HEK293 (cell line): ENCODE results near the gene NOC2L.

ENCODE experiments used
- ELK4 ChIP-seq: IDR thresholded peaks from 2 replicates; pipeline ENCODE4 v1.6.1; 2011; ENCODE audit warnings: mild to moderate bottlenecking, low read depth, low read length, borderline replicate concordance
- GFI1B ChIP-seq: fragments of 450-650 bp; formaldehyde crosslinking; IDR thresholded peaks from 2 replicates; pipeline ENCODE4 v1.5.1; 2016; ENCODE audit warnings: missing biosample characterization, missing genetic modification characterization
- IKZF3 ChIP-seq: fragments of 450-650 bp; IDR thresholded peaks from 2 replicates; pipeline ENCODE4 v1.5.0; 2018; ENCODE audit warnings: missing biosample characterization, mild to moderate bottlenecking, missing genetic modification characterization, moderate library complexity
- MYNN ChIP-seq: fragments of 450-650 bp; formaldehyde crosslinking; IDR thresholded peaks from 2 replicates; pipeline ENCODE4 v1.5.1; 2016; ENCODE audit warnings: missing biosample characterization, missing genetic modification characterization, borderline replicate concordance
- PRDM1 ChIP-seq: fragments of 450-650 bp; formaldehyde crosslinking; IDR thresholded peaks from 2 replicates; pipeline ENCODE4; 2016; ENCODE audit warnings: missing biosample characterization, missing genetic modification characterization
- SP2 ChIP-seq: fragments of 450-650 bp; formaldehyde crosslinking; IDR thresholded peaks from 2 replicates; pipeline ENCODE4 v1.5.1; 2016; ENCODE audit warnings: missing biosample characterization, missing genetic modification characterization
- WT1 ChIP-seq: fragments of 450-650 bp; formaldehyde crosslinking; IDR thresholded peaks from 2 replicates; pipeline ENCODE4 v1.5.1; 2016; ENCODE audit warnings: missing biosample characterization, missing genetic modification characterization
- ZFP41 ChIP-seq: fragments of 450-650 bp; formaldehyde crosslinking; IDR thresholded peaks from 2 replicates; pipeline ENCODE4 v1.5.1; 2016; ENCODE audit warnings: missing biosample characterization, missing genetic modification characterization, borderline replicate concordance
- ZNF10 ChIP-seq: fragments of 450-650 bp; formaldehyde crosslinking; IDR thresholded peaks from 2 replicates; pipeline ENCODE4 v1.5.1; 2017; ENCODE audit warnings: missing biosample characterization, missing genetic modification characterization
- ZNF140 ChIP-seq: fragments of 450-650 bp; formaldehyde crosslinking; IDR thresholded peaks from 2 replicates; pipeline ENCODE4 v1.5.1; 2016; ENCODE audit warnings: missing biosample characterization, missing genetic modification characterization
- ZNF157 ChIP-seq: fragments of 450-650 bp; formaldehyde crosslinking; IDR thresholded peaks from 2 replicates; pipeline ENCODE4 v1.5.1; 2016; ENCODE audit warnings: missing biosample characterization, missing genetic modification characterization
- ZNF174 ChIP-seq: fragments of 450-650 bp; formaldehyde crosslinking; IDR thresholded peaks from 2 replicates; pipeline ENCODE4 v1.5.0; 2017; ENCODE audit warnings: missing biosample characterization, mild to moderate bottlenecking, missing genetic modification characterization
- ZNF175 ChIP-seq: fragments of 450-650 bp; formaldehyde crosslinking; IDR thresholded peaks from 2 replicates; pipeline ENCODE4 v1.5.1; 2016; ENCODE audit warnings: missing biosample characterization, missing genetic modification characterization
- ZNF221 ChIP-seq: fragments of 450-650 bp; formaldehyde crosslinking; IDR thresholded peaks from 2 replicates; pipeline ENCODE4 v1.5.1; 2017; ENCODE audit warnings: missing biosample characterization, missing genetic modification characterization, borderline replicate concordance
- ZNF223 ChIP-seq: fragments of 450-650 bp; formaldehyde crosslinking; IDR thresholded peaks from 2 replicates; pipeline ENCODE4 v1.5.1; 2016; ENCODE audit warnings: missing biosample characterization, missing genetic modification characterization
- ZNF274 ChIP-seq, 2 experiments: fragments of 200-500 bp in 1 of 2; fragments of 450-650 bp in 1 of 2; sonication (Bioruptor generic) in 1 of 2; formaldehyde crosslinking in 1 of 2; IDR thresholded peaks; 2 replicates each; pipeline versions ENCODE4 v1.5.1 to v1.6.1; 2014 to 2016; ENCODE audit warnings: borderline replicate concordance in 1 of 2, inconsistent platforms in 1 of 2, low read length in 1 of 2, missing biosample characterization in 1 of 2, missing genetic modification characterization in 1 of 2
- ZNF292 ChIP-seq: fragments of 450-650 bp; formaldehyde crosslinking; IDR thresholded peaks from 2 replicates; pipeline ENCODE4 v1.5.1; 2016; ENCODE audit warnings: low read depth, missing biosample characterization, missing genetic modification characterization, borderline replicate concordance
- ZNF335 ChIP-seq: fragments of 450-650 bp; formaldehyde crosslinking; conservative IDR thresholded peaks from 2 replicates; pipeline ENCODE4 v1.5.1; 2016; ENCODE audit warnings: missing biosample characterization, missing genetic modification characterization
- ZNF394 ChIP-seq: fragments of 450-650 bp; formaldehyde crosslinking; IDR thresholded peaks from 2 replicates; pipeline ENCODE4 v1.5.1; 2016; ENCODE audit warnings: missing biosample characterization, missing genetic modification characterization, mild to moderate bottlenecking, moderate library complexity, borderline replicate concordance
- ZNF558 ChIP-seq: fragments of 450-650 bp; formaldehyde crosslinking; IDR thresholded peaks from 2 replicates; pipeline ENCODE4 v1.5.1; 2016; ENCODE audit warnings: missing biosample characterization, missing genetic modification characterization
- ZNF596 ChIP-seq: fragments of 450-650 bp; IDR thresholded peaks from 2 replicates; pipeline ENCODE4 v1.5.0; 2018; ENCODE audit warnings: missing biosample characterization, mild to moderate bottlenecking, missing genetic modification characterization, moderate library complexity
- ZNF747 ChIP-seq: fragments of 450-650 bp; formaldehyde crosslinking; IDR thresholded peaks from 2 replicates; pipeline ENCODE4 v1.5.1; 2016; ENCODE audit warnings: missing biosample characterization, missing genetic modification characterization
- ZNF76 ChIP-seq: fragments of 450-650 bp; formaldehyde crosslinking; IDR thresholded peaks from 2 replicates; pipeline ENCODE4; 2016; ENCODE audit warnings: low read depth, missing biosample characterization, missing genetic modification characterization, borderline replicate concordance
- ZNF792 ChIP-seq: fragments of 450-650 bp; formaldehyde crosslinking; IDR thresholded peaks from 2 replicates; pipeline ENCODE4 v1.5.1; 2016; ENCODE audit warnings: missing biosample characterization, missing genetic modification characterization
- TF ChIP-seq, protein P1 (sequence below): fragments of 450-650 bp; formaldehyde crosslinking; optimal IDR thresholded peaks from 2 replicates; pipeline ENCODE3; 2016; ENCODE audit warnings: missing biosample characterization, mild to moderate bottlenecking, missing genetic modification characterization
- TF ChIP-seq, protein P2 (sequence below): sonication (generic); formaldehyde crosslinking; IDR thresholded peaks from 2 replicates; pipeline ENCODE4 v1.8.1; 2022; ENCODE audit warnings: mild to moderate bottlenecking, moderate library complexity, missing genetic modification reagents
- TF ChIP-seq, protein P3 (sequence below): fragments of 450-650 bp; formaldehyde crosslinking; IDR thresholded peaks from 2 replicates; pipeline ENCODE4 v1.5.1; 2017; ENCODE audit warnings: missing biosample characterization, missing genetic modification characterization
- TF ChIP-seq, protein P4 (sequence below): fragments of 450-650 bp; formaldehyde crosslinking; IDR thresholded peaks from 2 replicates; pipeline ENCODE4 v1.5.1; 2016; ENCODE audit warnings: missing biosample characterization, missing genetic modification characterization
- TF ChIP-seq, protein P5 (sequence below): fragments of 450-650 bp; formaldehyde crosslinking; IDR thresholded peaks from 2 replicates; pipeline ENCODE4 v1.5.1; 2016; ENCODE audit warnings: missing biosample characterization, missing genetic modification characterization
- TF ChIP-seq, protein P6 (sequence below): fragments of 450-650 bp; formaldehyde crosslinking; IDR thresholded peaks from 2 replicates; pipeline ENCODE4 v1.5.1; 2016; ENCODE audit warnings: missing biosample characterization, missing genetic modification characterization

NOC2L gene

DNA sequence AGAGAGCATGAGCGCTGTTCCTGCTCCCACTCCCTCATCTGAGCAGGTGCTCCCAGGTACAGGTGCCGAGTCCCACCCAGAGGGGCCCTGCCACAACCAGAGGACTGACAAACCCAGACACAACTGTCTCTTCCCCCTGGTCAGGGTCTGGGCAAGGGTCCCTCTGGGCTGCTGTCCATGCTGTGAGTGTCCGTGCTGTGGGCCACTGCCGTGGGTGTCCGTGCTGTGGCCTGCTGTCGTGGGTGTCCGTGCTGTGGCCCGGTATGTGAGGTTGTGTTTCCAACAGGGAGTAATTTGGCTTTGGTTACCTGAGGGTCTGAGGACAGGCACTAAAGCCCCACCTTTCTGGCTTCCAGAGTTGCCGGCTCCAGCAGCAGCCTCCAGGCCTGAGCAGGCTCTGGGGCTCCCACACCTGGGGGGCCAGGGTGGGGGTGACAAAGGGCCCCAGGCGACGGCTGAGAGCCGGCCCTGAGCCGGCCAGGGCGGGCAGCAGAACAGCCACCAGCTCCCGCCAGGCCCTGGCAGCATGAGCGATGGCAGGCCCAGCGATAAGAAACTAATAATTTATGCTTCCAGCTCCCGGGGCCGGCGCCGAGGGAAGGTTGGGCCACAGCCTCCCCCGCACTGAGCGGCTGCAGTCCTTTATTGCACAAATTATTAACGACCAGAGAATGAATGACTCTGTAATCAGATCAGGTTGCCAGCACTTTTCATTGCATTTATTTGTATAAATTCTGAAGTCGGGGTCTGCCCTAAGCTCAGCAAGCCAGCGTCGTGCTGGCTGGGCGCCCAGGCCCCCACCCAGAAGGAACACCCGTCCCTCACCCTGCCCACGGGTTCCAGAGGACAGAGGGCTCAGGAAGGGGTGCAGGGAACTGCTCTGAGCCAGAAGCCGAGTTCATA lies 42.6 kb downstream of the NOC2L start (continued):
- TF ChIP-seq ZNF292 = no peak
- TF ChIP-seq ZNF335 (tag by site-specific recombination) = peak; percentile 91
- TF ChIP-seq ZNF596 (tag by site-specific recombination) = no peak
- TF ChIP-seq, protein P1, sequence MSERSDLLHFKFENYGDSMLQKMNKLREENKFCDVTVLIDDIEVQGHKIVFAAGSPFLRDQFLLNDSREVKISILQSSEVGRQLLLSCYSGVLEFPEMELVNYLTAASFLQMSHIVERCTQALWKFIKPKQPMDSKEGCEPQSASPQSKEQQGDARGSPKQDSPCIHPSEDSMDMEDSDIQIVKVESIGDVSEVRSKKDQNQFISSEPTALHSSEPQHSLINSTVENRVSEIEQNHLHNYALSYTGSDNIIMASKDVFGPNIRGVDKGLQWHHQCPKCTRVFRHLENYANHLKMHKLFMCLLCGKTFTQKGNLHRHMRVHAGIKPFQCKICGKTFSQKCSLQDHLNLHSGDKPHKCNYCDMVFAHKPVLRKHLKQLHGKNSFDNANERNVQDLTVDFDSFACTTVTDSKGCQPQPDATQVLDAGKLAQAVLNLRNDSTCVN (tag by site-specific recombination) = no peak
- TF ChIP-seq, protein P2, sequence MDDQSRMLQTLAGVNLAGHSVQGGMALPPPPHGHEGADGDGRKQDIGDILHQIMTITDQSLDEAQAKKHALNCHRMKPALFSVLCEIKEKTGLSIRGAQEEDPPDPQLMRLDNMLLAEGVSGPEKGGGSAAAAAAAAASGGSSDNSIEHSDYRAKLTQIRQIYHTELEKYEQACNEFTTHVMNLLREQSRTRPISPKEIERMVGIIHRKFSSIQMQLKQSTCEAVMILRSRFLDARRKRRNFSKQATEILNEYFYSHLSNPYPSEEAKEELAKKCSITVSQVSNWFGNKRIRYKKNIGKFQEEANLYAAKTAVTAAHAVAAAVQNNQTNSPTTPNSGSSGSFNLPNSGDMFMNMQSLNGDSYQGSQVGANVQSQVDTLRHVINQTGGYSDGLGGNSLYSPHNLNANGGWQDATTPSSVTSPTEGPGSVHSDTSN (CRISPR knock-in tag) = no peak
- TF ChIP-seq, protein P3, sequence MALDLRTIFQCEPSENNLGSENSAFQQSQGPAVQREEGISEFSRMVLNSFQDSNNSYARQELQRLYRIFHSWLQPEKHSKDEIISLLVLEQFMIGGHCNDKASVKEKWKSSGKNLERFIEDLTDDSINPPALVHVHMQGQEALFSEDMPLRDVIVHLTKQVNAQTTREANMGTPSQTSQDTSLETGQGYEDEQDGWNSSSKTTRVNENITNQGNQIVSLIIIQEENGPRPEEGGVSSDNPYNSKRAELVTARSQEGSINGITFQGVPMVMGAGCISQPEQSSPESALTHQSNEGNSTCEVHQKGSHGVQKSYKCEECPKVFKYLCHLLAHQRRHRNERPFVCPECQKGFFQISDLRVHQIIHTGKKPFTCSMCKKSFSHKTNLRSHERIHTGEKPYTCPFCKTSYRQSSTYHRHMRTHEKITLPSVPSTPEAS (tag by site-specific recombination) = no peak
- TF ChIP-seq ZNF10 (tag by site-specific recombination) = no peak
- peak; percentile 31; the same call in 1 of the 2 replicates for TF ChIP-seq IKZF3
- TF ChIP-seq ZNF221 (tag by site-specific recombination) = no peak
- no peak for TF ChIP-seq PRDM1 (tag by site-specific recombination)
- TF ChIP-seq ZNF792 (tag by site-specific recombination) = no peak
- no peak for TF ChIP-seq ZNF394 (tag by site-specific recombination)
- no peak for TF ChIP-seq ZNF274 (IDR thresholded peaks at IDR 0.05; ENCODE audit: low read length)
- no peak for TF ChIP-seq ZNF274 (tag by site-specific recombination; IDR thresholded peaks at IDR 0.05; ENCODE audit: borderline replicate concordance)
- TF ChIP-seq ZFP41 (tag by site-specific recombination) = no peak
- TF ChIP-seq, protein P4, sequence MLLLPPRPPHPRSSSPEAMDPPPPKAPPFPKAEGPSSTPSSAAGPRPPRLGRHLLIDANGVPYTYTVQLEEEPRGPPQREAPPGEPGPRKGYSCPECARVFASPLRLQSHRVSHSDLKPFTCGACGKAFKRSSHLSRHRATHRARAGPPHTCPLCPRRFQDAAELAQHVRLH (tag by site-specific recombination) = no peak
- TF ChIP-seq GFI1B = no peak
- no peak for TF ChIP-seq ZNF175 (tag by site-specific recombination)
- peak; percentile 51 for TF ChIP-seq WT1 (tag by site-specific recombination)
- TF ChIP-seq MYNN (tag by site-specific recombination) = no peak
- no peak for TF ChIP-seq ZNF747 (tag by site-specific recombination)
- TF ChIP-seq, protein P5, sequence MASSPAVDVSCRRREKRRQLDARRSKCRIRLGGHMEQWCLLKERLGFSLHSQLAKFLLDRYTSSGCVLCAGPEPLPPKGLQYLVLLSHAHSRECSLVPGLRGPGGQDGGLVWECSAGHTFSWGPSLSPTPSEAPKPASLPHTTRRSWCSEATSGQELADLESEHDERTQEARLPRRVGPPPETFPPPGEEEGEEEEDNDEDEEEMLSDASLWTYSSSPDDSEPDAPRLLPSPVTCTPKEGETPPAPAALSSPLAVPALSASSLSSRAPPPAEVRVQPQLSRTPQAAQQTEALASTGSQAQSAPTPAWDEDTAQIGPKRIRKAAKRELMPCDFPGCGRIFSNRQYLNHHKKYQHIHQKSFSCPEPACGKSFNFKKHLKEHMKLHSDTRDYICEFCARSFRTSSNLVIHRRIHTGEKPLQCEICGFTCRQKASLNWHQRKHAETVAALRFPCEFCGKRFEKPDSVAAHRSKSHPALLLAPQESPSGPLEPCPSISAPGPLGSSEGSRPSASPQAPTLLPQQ (tag by site-specific recombination) = 0 out of 2 replicates have a peak, but pooled peaks have one; percentile 53
- peak; percentile 35 for TF ChIP-seq SP2 (tag by site-specific recombination)
- TF ChIP-seq ELK4 = no peak
- TF ChIP-seq, protein P6, sequence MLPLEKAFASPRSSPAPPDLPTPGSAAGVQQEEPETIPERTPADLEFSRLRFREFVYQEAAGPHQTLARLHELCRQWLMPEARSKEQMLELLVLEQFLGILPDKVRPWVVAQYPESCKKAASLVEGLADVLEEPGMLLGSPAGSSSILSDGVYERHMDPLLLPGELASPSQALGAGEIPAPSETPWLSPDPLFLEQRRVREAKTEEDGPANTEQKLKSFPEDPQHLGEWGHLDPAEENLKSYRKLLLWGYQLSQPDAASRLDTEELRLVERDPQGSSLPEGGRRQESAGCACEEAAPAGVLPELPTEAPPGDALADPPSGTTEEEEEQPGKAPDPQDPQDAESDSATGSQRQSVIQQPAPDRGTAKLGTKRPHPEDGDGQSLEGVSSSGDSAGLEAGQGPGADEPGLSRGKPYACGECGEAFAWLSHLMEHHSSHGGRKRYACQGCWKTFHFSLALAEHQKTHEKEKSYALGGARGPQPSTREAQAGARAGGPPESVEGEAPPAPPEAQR (tag by site-specific recombination) = no peak
- TF ChIP-seq ZNF174 (tag by site-specific recombination) = no peak
- no peak for TF ChIP-seq ZNF76
- no peak for TF ChIP-seq ZNF558 (tag by site-specific recombination)
- TF ChIP-seq ZNF140 (tag by site-specific recombination) = no peak
- no peak for TF ChIP-seq ZNF223 (tag by site-specific recombination)
- no peak for TF ChIP-seq ZNF157
